NT2/D1 (cell line): ENCODE results near the gene ARPC1B.

Experiments
- YY1 ChIP-seq: IDR thresholded peaks from 2 replicates; pipeline ENCODE4 v1.6.1; 2011; ENCODE audit not compliant: insufficient read length, insufficient read depth
- ZNF274 ChIP-seq: IDR thresholded peaks from 2 replicates; pipeline ENCODE4 v1.6.1; 2011; ENCODE audit warnings: mild to moderate bottlenecking, low read depth, low read length

DNA sequence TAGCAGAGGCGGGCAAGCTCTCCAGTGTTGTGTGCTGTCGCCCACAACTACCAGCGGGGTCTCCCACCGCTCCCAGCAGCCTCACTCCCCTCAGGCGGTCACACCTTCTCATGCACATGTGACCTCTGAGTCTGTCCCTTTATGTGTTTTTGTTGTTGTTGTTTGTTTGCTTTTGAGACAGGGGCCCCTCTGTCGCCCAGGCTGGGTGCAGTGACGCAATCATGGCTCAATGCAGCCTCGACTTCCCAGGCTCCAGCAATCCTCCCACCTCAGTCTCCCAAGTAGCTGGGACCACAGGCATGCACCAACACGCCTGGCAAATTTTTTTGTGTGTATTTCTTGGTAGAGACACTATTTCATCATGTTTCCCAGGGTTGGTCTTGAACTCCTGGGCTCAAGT, 65.7 kb downstream of the ARPC1B start:
- TF ChIP-seq YY1 (no peak), ZNF274 (no peak)
